ENCODE results near the gene KNCN.

The KNCN gene

GRCh38 chr1:46583494-46583893 is 32.0 kb upstream of the KNCN start:
- Histone ChIP-seq H3K9me3 (ENCODE audit: control insufficient read depth, insufficient read depth, low read depth, low read length) (no peaks in the 10 kb centered on the region), H3K27ac (ENCODE audit: extremely low read depth, low read depth, low read length) (no peak overlapping the region), H3K36me3 (ENCODE audit: control insufficient read depth in 2 of 2, insufficient read depth in 1 of 2, low read length in 2 of 2) (peaks cover 12 to 78% of the 10 kb centered on the region in 2 experiments; a peak in 2 of 3 replicates), H3K4me1 (ENCODE audit: control insufficient read depth, insufficient read depth, low read length) (no peaks in the 10 kb centered on the region), H3K4me3 (ENCODE audit: low read depth, low read length) (no peak overlapping the region)
- ChIA-PET CTCF (interaction anchor here (0.6 to 0.8 kb wide), 4 partner anchors 20 to 138 kb away, joined by 3 to 4 read pairs (median 3); no protein-coding TSS in a partner anchor), POLR2A (interaction anchor here (1.0 kb wide), 1 partner anchor 21 kb away, joined by 4 read pairs; the partner anchor contains the start of gene MKNK1)
- TF ChIP-seq ZNF747 (tag by site-specific recombination; IDR thresholded peaks at IDR 0.05) (no peak), HOXC10 (CRISPR knock-in tag; IDR thresholded peaks at IDR 0.05) (no peak), ZEB2 (tag by site-specific recombination; IDR thresholded peaks at IDR 0.05) (no peak), YY2 (tag by site-specific recombination; IDR thresholded peaks at IDR 0.05) (no peak), ZNF514 (tag by site-specific recombination; IDR thresholded peaks at IDR 0.05) (no peak), ZSCAN23 (tag by site-specific recombination; IDR thresholded peaks at IDR 0.05) (no peak), ZBTB26 (tag by site-specific recombination; optimal IDR thresholded peaks at IDR 0.05) (no peak), GLI4 (tag by site-specific recombination; IDR thresholded peaks at IDR 0.05) (no peak), ZFP69B (tag by site-specific recombination; IDR thresholded peaks at IDR 0.05) (no peak), ZNF560 (tag by site-specific recombination; IDR thresholded peaks at IDR 0.05; ENCODE audit: borderline replicate concordance) (no peak), ZNF114 (tag by site-specific recombination; IDR thresholded peaks at IDR 0.05) (no peak), ZNF549 (tag by site-specific recombination; IDR thresholded peaks at IDR 0.05) (no peak), ZNF18 (tag by site-specific recombination; IDR thresholded peaks at IDR 0.05) (no peak), ZNF48 (tag by site-specific recombination; IDR thresholded peaks at IDR 0.05) (no peak)

- POLR2A ChIA-PET: no interaction called here
- CTCF ChIA-PET: interaction anchor here (0.6 to 1.3 kb wide), 4 partner anchors 53 to 138 kb away, joined by 3 read pairs; no protein-coding TSS in a partner anchor
- TF ChIP-seq ZNF76 (tag by site-specific recombination; IDR thresholded peaks at IDR 0.05; ENCODE audit: borderline replicate concordance, low read depth) (no peak), ZNF596 (tag by site-specific recombination; IDR thresholded peaks at IDR 0.05) (no peak), MZF1 (tag by site-specific recombination; IDR thresholded peaks at IDR 0.05; ENCODE audit: borderline replicate concordance) (no peak), ZNF747 (tag by site-specific recombination; IDR thresholded peaks at IDR 0.05) (no peak), ZNF558 (tag by site-specific recombination; IDR thresholded peaks at IDR 0.05) (no peak), ZNF623 (tag by site-specific recombination; IDR thresholded peaks at IDR 0.05) (no peak), ZBTB11 (tag by site-specific recombination; conservative IDR thresholded peaks at IDR 0.05; ENCODE audit: low read depth) (no peak), ZNF335 (tag by site-specific recombination; conservative IDR thresholded peaks at IDR 0.05) (no peak), BCL6B (tag by site-specific recombination; IDR thresholded peaks at IDR 0.05) (no peak), ZNF133 (tag by site-specific recombination; IDR thresholded peaks at IDR 0.05) (no peak), ZNF184 (tag by site-specific recombination; IDR thresholded peaks at IDR 0.05) (no peak), ZNF311 (tag by site-specific recombination; IDR thresholded peaks at IDR 0.05; ENCODE audit: borderline replicate concordance) (no peak)
Measured at GRCh38 chr1:46582972-46583371, 31.5 kb upstream of the KNCN start.

More at GRCh38 chr1:46582972-46583371, 31.5 kb upstream of the KNCN start:
- Histone ChIP-seq H3K4me3 (ENCODE audit: low read depth, low read length) (no peak overlapping the region), H3K4me1 (ENCODE audit: control insufficient read depth, insufficient read depth, low read length) (no peaks in the 10 kb centered on the region), H3K27ac (ENCODE audit: extremely low read depth, low read depth, low read length) (no peak overlapping the region), H3K36me3 (ENCODE audit: control insufficient read depth in 2 of 2, insufficient read depth in 1 of 2, low read length in 2 of 2) (peaks cover 9 to 81% of the 10 kb centered on the region in 2 experiments; a peak in 2 of 3 replicates), H3K9me3 (ENCODE audit: control insufficient read depth, insufficient read depth, low read depth, low read length) (no peaks in the 10 kb centered on the region)

Measured in HEK293 (cell line).